Subcutaneous adipose tissue (tissue), 4 donors: ENCODE results near the gene FOXL3. TPM values are rescaled to one million over a fixed set of nuclear protein-coding genes. Genes with fewer than 3 reads are reported as not detected.

Experiments
- total RNA-seq, 4 donors: library from RNA; depleted of rRNA; stranded (reverse); fragments of >200 nt; gene quantifications; one replicate each; pipeline ENCODE4 v1.1.0, GENCODE V29; 2016
- TF ChIP-seq, protein P1 (sequence below): fragments of 450-650 bp; IDR thresholded peaks from one replicate; pipeline ENCODE4 v1.5.1; 2016; ENCODE audit warnings: low read depth, mild to moderate bottlenecking, control low read depth, antibody characterized with exemption, moderate library complexity

FOXL3 gene
- total RNA-seq, 4 donors from 2014 or later = not detected

DNA sequence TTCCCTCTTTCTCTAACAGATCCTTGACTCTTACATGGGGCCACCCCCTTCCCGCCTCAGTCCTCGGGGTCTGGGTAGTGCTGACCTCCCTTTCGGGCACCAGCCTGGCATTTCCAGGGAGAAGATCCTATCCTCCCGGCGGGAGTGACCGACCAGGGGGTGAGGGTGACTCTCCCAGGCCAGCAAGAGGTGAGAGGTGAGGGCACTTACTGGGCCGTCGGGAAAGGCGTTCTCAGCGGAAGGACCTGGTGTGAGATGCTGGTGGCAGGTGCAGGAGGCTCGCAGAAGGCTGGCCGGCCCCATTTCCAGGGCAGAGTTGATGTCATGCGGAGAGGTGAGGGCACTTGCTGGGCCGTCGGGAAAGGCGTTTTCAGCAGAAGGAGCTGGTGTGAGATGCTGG lies 4.2 kb upstream of the FOXL3 start:
- TF ChIP-seq, protein P1, sequence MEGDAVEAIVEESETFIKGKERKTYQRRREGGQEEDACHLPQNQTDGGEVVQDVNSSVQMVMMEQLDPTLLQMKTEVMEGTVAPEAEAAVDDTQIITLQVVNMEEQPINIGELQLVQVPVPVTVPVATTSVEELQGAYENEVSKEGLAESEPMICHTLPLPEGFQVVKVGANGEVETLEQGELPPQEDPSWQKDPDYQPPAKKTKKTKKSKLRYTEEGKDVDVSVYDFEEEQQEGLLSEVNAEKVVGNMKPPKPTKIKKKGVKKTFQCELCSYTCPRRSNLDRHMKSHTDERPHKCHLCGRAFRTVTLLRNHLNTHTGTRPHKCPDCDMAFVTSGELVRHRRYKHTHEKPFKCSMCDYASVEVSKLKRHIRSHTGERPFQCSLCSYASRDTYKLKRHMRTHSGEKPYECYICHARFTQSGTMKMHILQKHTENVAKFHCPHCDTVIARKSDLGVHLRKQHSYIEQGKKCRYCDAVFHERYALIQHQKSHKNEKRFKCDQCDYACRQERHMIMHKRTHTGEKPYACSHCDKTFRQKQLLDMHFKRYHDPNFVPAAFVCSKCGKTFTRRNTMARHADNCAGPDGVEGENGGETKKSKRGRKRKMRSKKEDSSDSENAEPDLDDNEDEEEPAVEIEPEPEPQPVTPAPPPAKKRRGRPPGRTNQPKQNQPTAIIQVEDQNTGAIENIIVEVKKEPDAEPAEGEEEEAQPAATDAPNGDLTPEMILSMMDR = no peak

DNA sequence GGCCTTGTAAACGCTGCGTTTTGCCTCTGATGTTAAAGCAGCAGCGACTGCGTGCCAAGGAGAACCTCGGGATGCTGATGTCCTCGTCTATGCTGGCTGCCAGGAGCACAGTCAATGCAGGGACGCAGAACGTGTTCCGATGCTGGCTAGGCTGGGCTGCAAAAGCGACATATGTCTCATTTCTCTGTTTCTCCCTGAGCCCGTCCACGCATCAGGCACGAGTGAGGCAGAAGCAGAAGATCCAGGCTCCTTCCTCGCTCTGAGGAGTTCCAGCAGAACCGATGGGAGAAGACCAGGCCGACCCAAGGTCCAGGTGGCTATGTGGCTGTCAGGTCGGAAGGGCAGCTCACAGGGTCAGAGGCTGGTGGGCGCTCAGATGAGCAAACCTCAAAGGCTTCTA lies 3.7 kb upstream of the FOXL3 start:
- TF ChIP-seq, protein P1 = no peak

DNA sequence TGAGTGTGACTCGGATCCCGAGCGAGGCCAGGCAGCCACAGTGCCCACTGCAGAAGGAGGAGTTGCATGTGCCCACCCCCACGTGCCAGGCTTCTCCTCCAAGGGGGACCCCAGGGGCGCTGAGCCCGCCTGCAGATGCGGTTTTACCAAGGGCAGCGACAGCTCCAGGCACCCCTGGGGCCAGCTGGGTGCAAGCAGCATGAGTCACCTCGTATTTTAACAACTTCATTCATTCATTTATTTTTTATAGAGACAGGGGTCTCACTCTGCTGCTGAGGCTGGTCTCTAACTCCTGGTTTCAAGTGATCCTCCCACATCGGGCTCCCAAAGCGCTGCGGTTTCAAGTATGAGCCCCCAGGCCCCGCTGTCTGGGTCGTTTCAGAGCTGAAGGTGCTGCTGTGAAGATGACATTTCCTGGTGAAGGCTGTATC lies 1.3 kb upstream of the FOXL3 start:
- TF ChIP-seq, protein P1 = no peak

DNA sequence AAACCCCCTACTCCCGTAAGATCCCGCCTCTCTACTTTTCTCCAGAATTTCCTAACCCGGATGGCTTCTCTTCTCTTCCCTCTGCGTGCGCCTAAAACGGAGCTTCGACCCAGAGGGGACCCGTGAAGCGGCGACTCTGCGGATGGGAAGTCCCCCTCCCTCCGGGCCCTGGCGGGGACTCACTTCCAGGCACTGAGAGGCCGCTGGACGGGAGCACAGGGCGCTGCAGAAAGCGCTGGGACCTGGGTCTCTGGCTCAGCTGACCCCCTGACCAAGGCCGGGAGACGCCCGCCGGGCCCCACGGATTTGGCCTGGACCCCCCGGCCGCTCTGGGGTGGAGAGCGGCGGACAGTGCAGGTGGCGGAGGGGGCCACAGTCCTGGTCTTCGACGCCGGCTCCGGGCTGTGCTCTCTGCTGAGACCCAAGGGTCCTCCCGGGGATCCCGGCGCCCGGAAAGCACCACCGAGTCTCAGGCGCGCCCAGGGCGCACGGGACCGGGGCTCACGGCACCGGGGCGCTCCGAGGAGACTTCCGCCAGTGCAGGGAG lies 688 bp upstream of the FOXL3 start:
- TF ChIP-seq, protein P1 = no peak

DNA sequence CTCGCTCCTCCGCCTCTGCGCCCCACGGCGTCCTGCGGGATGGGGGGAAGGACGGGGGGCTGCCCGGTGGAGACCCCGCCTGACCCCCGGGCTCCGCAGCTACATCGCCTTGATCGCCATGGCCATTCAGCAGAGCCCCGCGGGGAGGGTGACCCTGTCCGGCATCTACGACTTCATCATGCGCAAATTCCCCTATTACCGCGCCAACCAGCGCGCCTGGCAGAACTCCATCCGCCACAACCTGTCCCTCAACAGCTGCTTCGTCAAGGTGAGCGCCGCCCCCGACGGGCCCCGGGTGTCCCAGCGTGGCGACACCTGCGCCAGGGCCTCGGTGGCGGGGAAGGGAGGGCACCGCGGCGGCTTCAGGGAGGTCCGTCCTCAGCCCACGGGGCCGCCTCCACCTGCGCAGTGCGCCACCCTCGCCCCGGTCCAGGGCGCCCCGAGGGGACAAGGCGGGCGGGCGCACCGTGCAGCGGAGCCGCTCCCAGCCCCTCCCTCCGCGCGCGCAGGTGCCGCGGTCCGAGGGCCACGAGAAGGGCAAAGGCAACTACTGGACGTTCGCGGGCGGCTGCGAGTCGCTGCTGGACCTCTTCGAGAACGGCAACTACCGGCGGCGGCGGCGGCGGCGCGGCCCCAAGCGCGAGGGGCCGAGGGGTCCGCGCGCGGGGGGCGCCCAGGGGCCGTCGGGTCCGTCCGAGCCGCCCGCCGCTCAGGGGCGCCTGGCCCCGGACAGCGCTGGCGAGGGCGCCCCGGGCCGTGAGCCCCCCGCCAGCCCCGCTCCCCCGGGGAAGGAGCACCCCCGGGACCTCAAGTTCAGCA lies 793 bp downstream of the FOXL3 start:
- TF ChIP-seq, protein P1 = no peak

DNA sequence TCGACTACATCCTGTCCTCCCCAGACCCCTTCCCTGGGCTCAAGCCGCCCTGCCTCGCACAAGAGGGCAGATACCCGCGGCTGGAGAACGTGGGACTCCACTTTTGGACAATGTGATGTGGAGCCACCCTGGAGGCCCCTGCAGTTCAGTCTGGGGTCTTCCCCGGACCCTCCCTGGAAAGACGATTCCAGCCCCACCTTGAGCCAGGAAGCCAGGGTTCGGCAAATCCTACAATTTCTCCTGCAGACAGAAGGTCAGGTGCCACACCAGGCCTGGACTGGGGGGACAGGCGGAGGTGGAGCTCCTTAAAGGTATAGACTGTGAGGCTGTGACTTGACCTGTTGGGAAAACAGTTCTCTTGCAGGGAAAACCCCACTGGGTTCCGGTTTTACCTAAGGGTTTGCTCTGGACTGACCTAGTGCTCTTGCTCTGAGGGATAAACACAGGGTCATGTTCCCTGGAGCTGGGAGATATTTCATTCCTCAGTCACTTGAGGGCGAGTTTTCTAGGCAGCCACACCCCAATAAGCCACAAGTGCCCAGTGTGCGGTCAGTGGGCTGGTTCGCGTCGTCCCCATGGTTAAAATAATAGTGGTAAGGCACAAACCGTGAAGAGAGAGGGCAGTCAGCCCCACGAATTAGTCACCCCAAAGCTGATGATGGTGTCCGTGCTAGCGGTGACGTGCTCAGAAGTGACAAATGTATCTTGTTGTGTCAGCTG lies 1.6 kb downstream of the FOXL3 start:
- TF ChIP-seq, protein P1 = no peak

DNA sequence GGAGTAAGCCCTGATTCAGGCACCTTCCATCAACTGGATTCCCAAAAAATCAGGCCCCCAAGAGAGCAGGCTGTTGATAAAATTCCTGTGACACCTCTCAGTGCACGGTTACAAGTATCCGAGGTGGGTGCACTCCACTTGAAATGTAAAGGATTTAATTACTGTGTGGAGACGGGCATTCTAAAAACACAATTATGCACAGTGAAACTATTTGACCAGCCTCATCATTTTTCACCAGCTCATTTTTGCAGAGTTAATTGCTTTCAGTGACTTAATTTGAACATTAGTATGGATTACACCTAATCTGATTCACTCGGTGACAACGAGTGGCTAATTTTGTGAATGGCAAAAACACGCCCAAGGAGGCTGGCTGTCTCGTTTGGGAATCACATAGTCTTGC lies 2.3 kb downstream of the FOXL3 start:
- TF ChIP-seq, protein P1 = no peak
